NOMO-1 treated with dmso at 0.1 percent for 144 hours (cell line): ENCODE measurements around the gene CDKN2AIP.
A peak's percentile ranks its signal among the peaks of the same experiment; 100 is the strongest.

ENCODE experiments used
- DNase-seq: peaks from one replicate; lab custom pipeline; 2025; ENCODE audit not compliant: unreplicated experiment; lab: John Stamatoyannopoulos, UW

Gene CDKN2AIP

GRCh38 chr4:183444214-183445096 is at the start of gene CDKN2AIP:
Gene CDKN2AIP, plus strand, starts transcription at chr4:183444636. Its CDS starts 162 bp downstream, at chr4:183444798.
- peak; percentile 91 for DNase-seq

GRCh38 chr4:183395395-183395794 is 49.0 kb upstream of the CDKN2AIP start:
- no peak for DNase-seq

GRCh38 chr4:183396227-183396637 is 48.2 kb upstream of the CDKN2AIP start:
- peak; percentile 18 for DNase-seq

GRCh38 chr4:183397741-183398297 is 46.6 kb upstream of the CDKN2AIP start:
- DNase-seq: no peak

- peak; percentile 63 for DNase-seq
These were observed 45.9 kb upstream of the CDKN2AIP start for GRCh38 chr4:183398298-183399125.

- DNase-seq: no peak
These were observed 45.3 kb upstream of the CDKN2AIP start for GRCh38 chr4:183399126-183399522.

GRCh38 chr4:183399616-183400015 is 44.8 kb upstream of the CDKN2AIP start:
- DNase-seq: peak; percentile 28

GRCh38 chr4:183400035-183400434 is 44.4 kb upstream of the CDKN2AIP start:
- DNase-seq: no peak

- DNase-seq: no peak
These were observed 43.0 kb upstream of the CDKN2AIP start for GRCh38 chr4:183401473-183401872.

- no peak for DNase-seq
These were observed 41.7 kb upstream of the CDKN2AIP start for GRCh38 chr4:183402771-183403170.

- DNase-seq: no peak
These were observed 41.0 kb upstream of the CDKN2AIP start for GRCh38 chr4:183403486-183403885.

- no peak for DNase-seq
These were observed 40.5 kb upstream of the CDKN2AIP start for GRCh38 chr4:183403961-183404360.

- DNase-seq: no peak
These were observed 39.1 kb upstream of the CDKN2AIP start for GRCh38 chr4:183405303-183405702.

- peak; percentile 42 for DNase-seq
These were observed 37.3 kb upstream of the CDKN2AIP start for GRCh38 chr4:183407128-183407585.

GRCh38 chr4:183407635-183408464 is 36.6 kb upstream of the CDKN2AIP start:
- DNase-seq: no peak

GRCh38 chr4:183408796-183409195 is 35.6 kb upstream of the CDKN2AIP start:
- DNase-seq: no peak

- no peak for DNase-seq
These were observed 35.0 kb upstream of the CDKN2AIP start for GRCh38 chr4:183409483-183409882.

- DNase-seq: no peak
These were observed 34.5 kb upstream of the CDKN2AIP start for GRCh38 chr4:183409934-183410333.

GRCh38 chr4:183411291-183411861 is 33.1 kb upstream of the CDKN2AIP start:
- DNase-seq: no peak

GRCh38 chr4:183412821-183413220 is 31.6 kb upstream of the CDKN2AIP start:
- DNase-seq: no peak
